Neural cell (in vitro differentiated cells): ENCODE results near the gene NUDT8. TPM values are rescaled to one million over a fixed set of nuclear protein-coding genes. Genes with fewer than 3 reads are reported as not detected.
A peak's percentile ranks its signal among the peaks of the same experiment; 100 is the strongest.

ENCODE experiments used
- H2AFZ ChIP-seq: fragments of 200-600, 300-800 bp; sonication (generic), shearing (Covaris generic); 2 replicates; pipeline ENCODE4 v1.6.0; 2014; ENCODE audit warnings: low read depth, mild to moderate bottlenecking, antibody characterized with exemption, low read length, moderate library complexity
- H3F3A ChIP-seq: fragments of 200-600 bp; shearing (Covaris generic); 2 replicates; pipeline ENCODE4 v1.6.1; 2016; ENCODE audit warnings: mild to moderate bottlenecking, moderate library complexity, mixed read lengths, antibody characterized with exemption, low read length; ENCODE audit not compliant: insufficient read depth, poor library complexity, severe bottlenecking
- H3K27ac ChIP-seq: fragments of 200-600, 300-800 bp; sonication (generic), shearing (Covaris generic); 2 replicates; pipeline ENCODE4 v1.5.1; 2014; ENCODE audit warnings: mild to moderate bottlenecking, low read length, moderate library complexity
- H3K27me3 ChIP-seq: fragments of 300-800, 200-600 bp; sonication (generic), shearing (Covaris generic); 2 replicates; pipeline ENCODE4 v1.6.0; 2014; ENCODE audit warnings: mild to moderate bottlenecking, low read depth, low read length, moderate library complexity; ENCODE audit not compliant: insufficient read depth
- H3K36me3 ChIP-seq: fragments of 300-800, 200-600 bp; sonication (generic), shearing (Covaris generic); 2 replicates; pipeline ENCODE4 v1.5.1; 2014; ENCODE audit warnings: mild to moderate bottlenecking, antibody characterized with exemption, low read length, moderate library complexity; ENCODE audit not compliant: insufficient read depth
- H3K4me2 ChIP-seq: fragments of 300-800, 200-600 bp; sonication (generic), shearing (Covaris generic); 2 replicates; pipeline ENCODE4 v1.6.0; 2014; ENCODE audit warnings: mild to moderate bottlenecking, low read length
- H3K4me3 ChIP-seq: fragments of 300-800, 200-600 bp; sonication (generic), shearing (Covaris generic); 2 replicates; pipeline ENCODE4 v1.5.1; 2014; ENCODE audit warnings: mild to moderate bottlenecking, low read length, moderate library complexity
- H3K79me2 ChIP-seq: fragments of 200-600 bp; shearing (Covaris generic); replicated peaks from 2 replicates; pipeline ENCODE4 v1.6.0; 2014; ENCODE audit warnings: mild to moderate bottlenecking, low read length, moderate library complexity; ENCODE audit not compliant: insufficient read depth
- H3K9ac ChIP-seq: fragments of 300-800, 200-600 bp; sonication (generic), shearing (Covaris generic); 2 replicates; pipeline ENCODE4 v1.6.1; 2016; ENCODE audit warnings: mild to moderate bottlenecking, low read length, mixed read lengths
- H3K9me2 ChIP-seq: fragments of 200-600 bp; shearing (Covaris generic); 2 replicates; pipeline ENCODE4 v1.6.1; 2016; ENCODE audit warnings: mild to moderate bottlenecking, low read length, mixed read lengths; ENCODE audit not compliant: insufficient read depth
- H3K9me3 ChIP-seq: fragments of 200-600, 300-800 bp; sonication (generic), shearing (Covaris generic); 2 replicates; pipeline ENCODE4 v1.6.1; 2016; ENCODE audit warnings: mild to moderate bottlenecking, mixed run types, low read length, moderate library complexity, mixed read lengths
- H4K20me1 ChIP-seq: fragments of 200-600 bp; shearing (Covaris generic); 2 replicates; pipeline ENCODE4 v1.6.1; 2016; ENCODE audit warnings: mild to moderate bottlenecking, mixed run types; ENCODE audit not compliant: insufficient read depth
- CTCF ChIP-seq: fragments of 450-650 bp; IDR thresholded peaks from 2 replicates; pipeline ENCODE4 v1.5.1; 2014; ENCODE audit warnings: antibody characterized with exemption, mild to moderate bottlenecking, moderate library complexity; ENCODE audit not compliant: poor library complexity, severe bottlenecking
- EP300 ChIP-seq: fragments of 450-650 bp; conservative IDR thresholded peaks from 2 replicates; pipeline ENCODE4 v1.6.1; 2014; ENCODE audit warnings: antibody characterized with exemption, mild to moderate bottlenecking, moderate library complexity; ENCODE audit not compliant: poor library complexity, severe bottlenecking
- EZH2 ChIP-seq: fragments of 200-600, 300-800 bp; shearing (Covaris generic), sonication (generic); IDR thresholded peaks from 2 replicates; pipeline ENCODE4 v1.6.1; 2014; ENCODE audit warnings: antibody characterized with exemption, low read length, borderline replicate concordance, mild to moderate bottlenecking; ENCODE audit not compliant: insufficient read depth, poor library complexity, severe bottlenecking
- MXI1 ChIP-seq: fragments of 450-650 bp; conservative IDR thresholded peaks from 2 replicates; pipeline ENCODE4 v1.6.1; 2014; ENCODE audit warnings: antibody characterized with exemption, mild to moderate bottlenecking; ENCODE audit not compliant: poor library complexity, severe bottlenecking
- RAD21 ChIP-seq: fragments of 450-650 bp; conservative IDR thresholded peaks from 2 replicates; pipeline ENCODE4 v1.6.1; 2014; ENCODE audit warnings: antibody characterized with exemption, mild to moderate bottlenecking, moderate library complexity
- REST ChIP-seq: IDR thresholded peaks from 2 replicates; pipeline ENCODE4 v1.6.1; 2012; ENCODE audit warnings: borderline replicate concordance
- SMC3 ChIP-seq: fragments of 450-650 bp; conservative IDR thresholded peaks from 2 replicates; pipeline ENCODE4 v1.6.1; 2014; ENCODE audit warnings: antibody characterized with exemption, mild to moderate bottlenecking, moderate library complexity; ENCODE audit not compliant: poor library complexity
- TAF1 ChIP-seq: IDR thresholded peaks from 2 replicates; pipeline ENCODE4 v1.6.1; 2012; ENCODE audit warnings: low read depth
- polyA plus RNA-seq: library from polyadenylated mRNA; depleted of rRNA; stranded (reverse); fragments of >200 nt; gene quantifications from 2 replicates; pipeline ENCODE4 v1.2.3, GENCODE V29; 2014

NUDT8 gene
- polyA plus RNA-seq, 1 donor from 2014 or later, result not detected

GRCh38 chr11:67614730-67615714, 14.7 kb downstream of the NUDT8 start:
- no peaks in the 10 kb centered on the region for H3F3A ChIP-seq
- no peaks in the 10 kb centered on the region for H3K9me2 ChIP-seq
- no peaks in the 10 kb centered on the region for H3K36me3 ChIP-seq
- H3K9ac ChIP-seq, result no peak overlapping the region
- no peaks in the 10 kb centered on the region for H3K9me3 ChIP-seq
- H3K4me2 ChIP-seq, result no peak overlapping the region
- no peaks in the 10 kb centered on the region for H3K79me2 ChIP-seq
- H4K20me1 ChIP-seq, result no peaks in the 10 kb centered on the region
- H3K27me3 ChIP-seq, result no peaks in the 10 kb centered on the region
- no peak overlapping the region for H3K4me3 ChIP-seq
- H3K27ac ChIP-seq, result no peak overlapping the region
- no peak overlapping the region for H2AFZ ChIP-seq
- TF ChIP-seq TAF1 (no peak), CTCF (no peak), SMC3 (no peak), EP300 (no peak), REST (no peak), EZH2 (no peak), RAD21 (no peak), MXI1 (no peak)

- no peak overlapping the region for H3K27ac ChIP-seq
- no peaks in the 10 kb centered on the region for H3K27me3 ChIP-seq
- H3K4me2 ChIP-seq, result no peak overlapping the region
- TF ChIP-seq EZH2, result no peak
- no peak for TF ChIP-seq EP300
- peak; percentile 26 for TF ChIP-seq RAD21
- no peak for TF ChIP-seq TAF1
- peak; percentile 66 for TF ChIP-seq SMC3
- TF ChIP-seq REST, result no peak
- TF ChIP-seq CTCF, result peak; percentile 61
- no peak overlapping the region for H2AFZ ChIP-seq
- H3K9me2 ChIP-seq, result no peaks in the 10 kb centered on the region
- H3K4me3 ChIP-seq, result no peak overlapping the region
- H3K9me3 ChIP-seq, result no peaks in the 10 kb centered on the region
- no peak overlapping the region for H3K9ac ChIP-seq
- H3K36me3 ChIP-seq, result no peaks in the 10 kb centered on the region
- H3K79me2 ChIP-seq, result no peaks in the 10 kb centered on the region
- no peaks in the 10 kb centered on the region for H3F3A ChIP-seq
- no peaks in the 10 kb centered on the region for H4K20me1 ChIP-seq
Observed at GRCh38 chr11:67613960-67614715, 15.6 kb downstream of the NUDT8 start.
